GM13976 (cell line): Measurements from ENCODE around the gene TC2N.
"Not testable (repeated sequence)": the region's sequence is repeated elsewhere in the genome, so short reads cannot be mapped to it uniquely, and the experiment has no call there.

Experiments used
- DNase-seq: peaks from one replicate; pipeline ENCODE4 v3.0.0; 2012; ENCODE audit warnings: low spot score
- in situ Hi-C: fragments of 300-500 bp; cut with MboI; formaldehyde crosslinking; loops from one replicate; pipeline ENCODE4 v1.12.0; 2022; ENCODE audit warnings: low sequenced_read_pairs, mixed read lengths, inconsistent platforms; ENCODE audit not compliant: unreplicated experiment
- TF ChIP-seq, protein P1 (sequence below): IDR thresholded peaks from 2 replicates; pipeline ENCODE4 v1.5.1; 2012; ENCODE audit warnings: borderline replicate concordance, mild to moderate bottlenecking; ENCODE audit not compliant: insufficient read depth; ENCODE audit errors: extremely low read depth, missing control alignments, control extremely low read depth

The TC2N gene

DNA sequence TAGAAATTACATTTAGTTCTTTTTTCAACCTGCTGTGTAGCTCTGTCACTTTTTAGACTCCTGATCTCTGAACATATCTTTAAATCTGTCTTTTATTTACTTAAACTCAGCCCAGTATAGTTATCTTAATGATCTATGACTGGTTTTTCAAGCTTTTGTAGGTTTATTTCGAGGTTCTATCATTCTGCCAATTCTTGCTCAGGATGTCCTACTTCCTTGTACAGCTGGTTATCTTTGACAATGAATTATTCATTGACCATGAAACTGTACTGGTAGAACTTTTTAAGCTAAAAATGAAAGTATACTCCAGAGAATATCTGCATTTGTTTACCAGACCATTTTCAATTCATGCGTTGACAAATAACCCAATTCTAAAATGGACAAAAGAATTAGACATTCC is 37.8 kb downstream of the TC2N start:
- no peak for DNase-seq
- in situ Hi-C loops: no loop called here

GRCh38 chr14:91827746-91828145 is 39.6 kb downstream of the TC2N start:
- in situ Hi-C loops: no loop called here
- no peak for DNase-seq
- TF ChIP-seq, protein P1, sequence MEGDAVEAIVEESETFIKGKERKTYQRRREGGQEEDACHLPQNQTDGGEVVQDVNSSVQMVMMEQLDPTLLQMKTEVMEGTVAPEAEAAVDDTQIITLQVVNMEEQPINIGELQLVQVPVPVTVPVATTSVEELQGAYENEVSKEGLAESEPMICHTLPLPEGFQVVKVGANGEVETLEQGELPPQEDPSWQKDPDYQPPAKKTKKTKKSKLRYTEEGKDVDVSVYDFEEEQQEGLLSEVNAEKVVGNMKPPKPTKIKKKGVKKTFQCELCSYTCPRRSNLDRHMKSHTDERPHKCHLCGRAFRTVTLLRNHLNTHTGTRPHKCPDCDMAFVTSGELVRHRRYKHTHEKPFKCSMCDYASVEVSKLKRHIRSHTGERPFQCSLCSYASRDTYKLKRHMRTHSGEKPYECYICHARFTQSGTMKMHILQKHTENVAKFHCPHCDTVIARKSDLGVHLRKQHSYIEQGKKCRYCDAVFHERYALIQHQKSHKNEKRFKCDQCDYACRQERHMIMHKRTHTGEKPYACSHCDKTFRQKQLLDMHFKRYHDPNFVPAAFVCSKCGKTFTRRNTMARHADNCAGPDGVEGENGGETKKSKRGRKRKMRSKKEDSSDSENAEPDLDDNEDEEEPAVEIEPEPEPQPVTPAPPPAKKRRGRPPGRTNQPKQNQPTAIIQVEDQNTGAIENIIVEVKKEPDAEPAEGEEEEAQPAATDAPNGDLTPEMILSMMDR: no peak

More for the DNA sequence above, 37.8 kb downstream of the TC2N start:
- TF ChIP-seq, protein P1: no peak

- DNase-seq: peak; percentile 17
Observed at GRCh38 chr14:91817566-91818325, 49.6 kb downstream of the TC2N start.

DNA sequence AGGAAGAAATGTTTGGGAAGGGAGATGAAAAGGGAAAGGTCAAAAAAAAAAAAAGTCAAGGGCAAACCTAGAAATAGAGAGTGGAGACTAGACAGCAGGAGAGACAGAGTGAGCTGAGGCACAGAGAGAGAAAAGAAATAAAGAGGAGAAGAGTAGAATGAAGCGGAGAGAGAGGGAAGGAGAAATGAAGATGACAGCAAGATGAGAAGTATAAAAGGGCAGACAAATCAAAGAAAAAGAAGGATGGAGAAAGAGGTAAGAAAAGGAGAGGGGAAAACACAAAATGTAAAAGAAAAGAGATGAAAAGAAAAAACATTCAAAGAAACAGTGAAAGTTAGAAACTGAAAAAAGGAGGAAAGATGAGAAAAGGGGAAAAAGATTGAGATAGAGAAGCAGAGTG is 53.0 kb downstream of the TC2N start:
- TF ChIP-seq, protein P1: no peak
- DNase-seq: no peak
- in situ Hi-C loops: no loop called here

More at GRCh38 chr14:91817566-91818325, 49.6 kb downstream of the TC2N start:
- TF ChIP-seq, protein P1: no peak
- in situ Hi-C loops: no loop called here

DNA sequence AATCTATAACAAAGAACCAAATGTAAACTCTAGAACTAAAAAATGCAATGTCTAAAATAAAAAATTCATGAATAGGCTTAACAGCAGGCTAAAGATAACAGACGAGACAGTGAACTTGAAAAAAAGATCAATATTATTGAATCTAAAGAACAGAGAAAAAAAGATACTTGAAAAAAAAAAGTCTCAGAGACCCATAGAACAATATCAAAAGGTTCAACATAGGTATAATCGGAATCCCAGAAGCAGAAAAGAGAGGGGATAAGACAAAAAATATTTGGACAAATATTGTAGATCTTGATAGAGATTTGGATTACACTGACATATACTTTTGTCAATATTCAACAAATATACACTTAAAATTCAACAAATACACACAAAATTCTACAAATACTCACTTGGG is 56.6 kb downstream of the TC2N start:
- TF ChIP-seq, protein P1: no peak
- in situ Hi-C loops: no loop called here
- no peak for DNase-seq

DNA sequence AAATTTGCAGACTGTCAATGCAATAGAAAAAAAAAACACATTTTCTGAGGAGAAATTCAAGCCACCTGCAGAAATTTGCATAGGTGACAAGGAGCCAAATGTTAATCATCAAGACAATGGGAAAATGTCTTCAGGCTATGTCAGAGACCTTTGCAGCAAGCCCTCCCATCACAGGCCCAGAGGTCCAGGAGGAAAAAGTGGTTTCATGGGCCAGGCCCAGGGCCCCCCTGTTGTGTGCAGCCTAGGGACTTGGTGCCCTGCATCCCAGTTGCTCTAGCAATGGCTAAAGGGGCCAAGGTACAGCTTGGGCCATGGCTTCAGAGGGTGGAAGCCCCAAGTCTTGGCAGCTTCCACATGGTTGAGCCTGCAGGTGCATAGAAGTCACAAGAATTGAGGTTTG is 60.6 kb downstream of the TC2N start:
- TF ChIP-seq, protein P1: no peak
- in situ Hi-C loops: no loop called here

GRCh38 chr14:91806094-91806493 is 61.2 kb downstream of the TC2N start:
- DNase-seq, in situ Hi-C loops: not testable (repeated sequence)

More for the DNA sequence above, 60.6 kb downstream of the TC2N start:
- no peak for DNase-seq
